Parathyroid adenoma (tissue), 2 donors: ENCODE results near the gene CLN3.
A peak's percentile ranks its signal among the peaks of the same experiment; 100 is the strongest.

ENCODE experiments used
- H2AFZ ChIP-seq: fragments of 300-600 bp; sonication (generic); one replicate; pipeline ENCODE4 v1.7.0; 2017; ENCODE audit warnings: antibody characterized with exemption, mild to moderate bottlenecking
- H3K27ac ChIP-seq: fragments of 300-600 bp; sonication (generic); one replicate; pipeline ENCODE4 v1.7.0; 2017
- H3K27me3 ChIP-seq: fragments of 300-600 bp; sonication (generic); one replicate; pipeline ENCODE4 v1.7.0; 2017; ENCODE audit warnings: low read length; ENCODE audit not compliant: control insufficient read depth, insufficient read depth
- H3K36me3 ChIP-seq: fragments of 300-600 bp; sonication (generic); one replicate; pipeline ENCODE4 v1.7.0; 2017; ENCODE audit warnings: low read length; ENCODE audit not compliant: control insufficient read depth, insufficient read depth
- H3K4me1 ChIP-seq: fragments of 300-600 bp; sonication (generic); one replicate; pipeline ENCODE4 v1.7.0; 2017; ENCODE audit warnings: control low read depth
- H3K4me2 ChIP-seq: fragments of 300-600 bp; sonication (generic); one replicate; pipeline ENCODE4 v1.7.0; 2017; ENCODE audit warnings: low read length
- H3K4me3 ChIP-seq: fragments of 300-600 bp; sonication (generic); one replicate; pipeline ENCODE4 v1.7.0; 2017; ENCODE audit warnings: low read depth, low read length
- H3K79me2 ChIP-seq: fragments of 300-600 bp; sonication (generic); one replicate; pipeline ENCODE4 v1.7.0; 2017; ENCODE audit warnings: control low read depth
- H3K9ac ChIP-seq: fragments of 300-600 bp; sonication (generic); one replicate; pipeline ENCODE4 v1.7.0; 2017; ENCODE audit warnings: mild to moderate bottlenecking
- H3K9me3 ChIP-seq: fragments of 300-600 bp; sonication (generic); one replicate; pipeline ENCODE4 v1.7.0; 2017; ENCODE audit warnings: low read length; ENCODE audit not compliant: control insufficient read depth
- CTCF ChIP-seq: fragments of 300-600 bp; sonication (generic); IDR thresholded peaks from one replicate; pipeline ENCODE4 v1.7.0; 2017; ENCODE audit warnings: antibody characterized with exemption, mild to moderate bottlenecking
- donor health status: primary hyperparathyroidism.

CLN3 gene

GRCh38 chr16:28537076-28537475 lies 45.2 kb upstream of the CLN3 start:
- H3K9me3 ChIP-seq = no peaks in the 10 kb centered on the region
- no peak overlapping the region for H3K4me2 ChIP-seq
- H3K36me3 ChIP-seq = no peaks in the 10 kb centered on the region
- no peak overlapping the region for H2AFZ ChIP-seq
- no peak overlapping the region for H3K4me3 ChIP-seq
- H3K27ac ChIP-seq = no peak overlapping the region
- no peak for TF ChIP-seq CTCF
- no peak overlapping the region for H3K9ac ChIP-seq
- no peaks in the 10 kb centered on the region for H3K79me2 ChIP-seq
- H3K4me1 ChIP-seq = peaks cover 3% of the 10 kb centered on the region
- H3K27me3 ChIP-seq = no peaks in the 10 kb centered on the region

DNA sequence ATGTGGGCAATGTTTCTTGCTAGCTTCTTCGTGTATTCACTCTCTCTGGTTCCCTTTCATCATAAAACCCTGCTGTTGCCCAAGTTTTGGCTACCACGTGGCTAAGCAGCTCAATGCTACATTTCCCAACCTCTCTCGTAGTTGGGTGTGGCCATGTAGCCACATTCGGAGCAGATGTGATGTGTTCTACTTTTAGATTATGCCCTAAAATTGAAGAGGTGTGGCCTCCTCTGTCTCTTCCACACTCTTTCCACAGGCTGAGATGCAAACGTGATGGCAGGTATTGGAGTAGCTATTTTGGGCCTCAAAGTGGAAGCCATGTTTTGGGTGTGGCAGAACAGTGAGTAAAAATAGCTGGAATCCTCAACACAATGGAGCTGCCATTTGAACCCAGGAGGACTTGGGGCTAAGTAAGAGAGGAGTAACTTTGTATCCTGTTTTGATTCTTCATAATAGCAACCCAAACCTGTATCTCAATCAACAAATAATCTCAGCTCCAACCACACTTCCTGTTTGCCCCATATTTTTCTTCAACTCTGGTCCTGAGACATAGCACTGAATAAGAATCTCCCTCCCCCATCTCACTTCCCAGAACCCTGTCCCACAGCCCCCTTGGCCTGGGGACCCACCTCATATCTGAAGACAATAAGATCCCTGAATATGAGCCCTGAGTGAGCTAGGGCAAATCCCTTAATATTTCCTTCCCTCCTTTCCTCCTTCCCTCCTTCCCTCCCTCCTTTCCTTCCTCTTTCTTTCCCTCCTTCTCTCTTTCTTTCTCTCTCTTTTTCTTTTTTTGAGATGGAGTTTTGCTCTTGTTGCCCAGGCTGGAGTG lies 42.9 kb upstream of the CLN3 start:
- TF ChIP-seq CTCF = no peak
- H3K27ac ChIP-seq = no peak overlapping the region
- no peaks in the 10 kb centered on the region for H3K27me3 ChIP-seq
- no peak overlapping the region for H3K4me3 ChIP-seq
- no peaks in the 10 kb centered on the region for H3K79me2 ChIP-seq
- H3K36me3 ChIP-seq = no peaks in the 10 kb centered on the region
- H3K4me2 ChIP-seq = no peak overlapping the region
- H3K9me3 ChIP-seq = no peaks in the 10 kb centered on the region
- no peak overlapping the region for H2AFZ ChIP-seq
- peaks cover 3% of the 10 kb centered on the region for H3K4me1 ChIP-seq
- no peak overlapping the region for H3K9ac ChIP-seq

DNA sequence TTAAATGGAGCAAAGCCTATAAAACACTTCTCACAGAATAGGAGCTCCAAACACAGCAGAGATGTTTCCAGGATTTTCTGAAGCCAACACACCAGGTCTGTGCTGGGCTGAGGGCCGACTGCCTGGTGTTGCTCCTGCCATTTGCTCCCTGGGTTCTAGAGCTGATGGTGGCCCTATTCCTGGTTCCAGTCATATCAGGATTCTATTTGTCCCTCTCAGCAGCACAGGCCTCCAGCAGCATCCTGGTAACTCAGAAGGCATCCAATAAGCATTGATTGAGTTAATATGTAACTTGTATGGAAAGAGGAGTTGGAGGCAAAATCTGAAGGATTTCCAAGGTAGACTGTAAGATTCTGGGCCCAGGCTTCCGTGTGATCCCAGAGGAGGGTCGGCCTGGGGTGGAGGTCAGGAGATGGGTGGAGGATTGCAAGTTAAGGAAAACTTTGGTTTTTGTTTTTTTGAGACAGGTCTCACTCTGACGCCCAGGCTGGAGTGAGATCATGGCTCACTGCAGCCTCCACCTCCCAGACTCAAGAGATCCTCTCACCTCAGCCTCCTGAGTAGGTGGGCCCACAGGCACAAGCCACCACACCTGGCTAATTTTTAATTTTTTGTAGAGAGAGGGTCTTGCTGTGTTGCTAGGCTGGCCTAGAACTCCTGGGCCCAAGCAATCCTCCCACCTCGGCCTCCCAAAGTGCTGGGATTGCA lies 41.2 kb upstream of the CLN3 start:
- Histone ChIP-seq H3K4me1 (no peaks in the 10 kb centered on the region), H3K4me3 (no peak overlapping the region), H3K79me2 (no peaks in the 10 kb centered on the region), H3K27me3 (no peaks in the 10 kb centered on the region), H3K9me3 (no peaks in the 10 kb centered on the region), H3K9ac (no peak overlapping the region), H3K4me2 (no peak overlapping the region), H2AFZ (no peak overlapping the region), H3K27ac (no peak overlapping the region), H3K36me3 (no peaks in the 10 kb centered on the region)
- TF ChIP-seq CTCF = no peak

DNA sequence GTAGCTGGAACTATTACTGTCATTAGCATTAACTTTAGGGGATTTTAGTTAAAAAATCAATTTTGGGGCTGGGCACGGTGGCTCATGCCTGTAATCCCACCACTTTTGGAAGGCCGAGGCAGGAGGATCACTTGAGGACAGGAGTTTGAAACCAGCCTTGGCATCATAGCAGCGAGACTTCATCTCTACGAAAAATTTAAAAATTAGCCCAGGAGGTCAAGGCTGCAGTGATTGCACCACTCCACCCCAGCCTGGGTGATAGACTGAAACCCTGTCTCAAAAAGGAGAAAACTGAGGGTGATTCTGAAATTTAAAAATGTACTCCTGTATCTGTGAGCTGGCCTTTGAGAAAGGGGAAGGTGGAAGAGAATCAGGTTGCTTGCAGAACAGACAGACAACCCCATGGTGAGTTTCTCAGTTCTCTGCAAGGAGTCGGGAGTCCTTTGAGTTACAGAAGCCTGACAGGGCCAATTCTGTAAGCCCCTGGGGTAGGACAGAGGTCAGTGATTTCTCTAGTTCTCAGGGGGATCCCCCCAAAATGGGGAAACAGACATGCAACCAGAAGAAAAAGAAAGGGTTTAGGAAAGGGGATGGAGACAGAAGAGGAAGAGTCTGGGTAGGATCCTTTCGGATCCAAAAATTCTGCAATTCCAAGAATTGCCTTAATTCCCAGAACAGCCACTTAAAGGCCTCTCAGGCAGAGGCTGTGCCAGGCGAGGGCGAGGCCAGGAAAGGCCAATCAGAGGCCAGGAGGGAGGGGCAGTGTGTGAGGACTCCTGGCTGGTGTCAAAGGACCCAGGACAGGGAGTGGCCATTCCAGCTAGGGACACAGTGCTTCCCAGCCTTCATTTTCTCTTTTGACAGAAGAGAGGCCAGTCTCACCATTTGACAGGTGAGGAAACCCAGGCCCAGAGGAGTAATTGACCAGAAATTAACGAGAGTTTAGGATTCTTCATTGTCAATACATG lies 40.2 kb upstream of the CLN3 start:
- TF ChIP-seq CTCF = no peak
- no peaks in the 10 kb centered on the region for H3K4me1 ChIP-seq

More for the DNA sequence above, 40.2 kb upstream of the CLN3 start:
- no peak overlapping the region for H3K27ac ChIP-seq
- no peak overlapping the region for H3K9ac ChIP-seq
- H3K4me3 ChIP-seq = no peak overlapping the region
- H2AFZ ChIP-seq = peak overlapping the region; percentile 42
- no peaks in the 10 kb centered on the region for H3K36me3 ChIP-seq
- no peaks in the 10 kb centered on the region for H3K27me3 ChIP-seq
- no peaks in the 10 kb centered on the region for H3K79me2 ChIP-seq
- no peak overlapping the region for H3K4me2 ChIP-seq
- no peaks in the 10 kb centered on the region for H3K9me3 ChIP-seq
